Measurements from ENCODE around the gene CCDC32.

Gene CCDC32

GRCh38 chr15:40545457-40545856, 19.4 kb downstream of the CCDC32 start:
- no peak for TF ChIP-seq CTCF (IDR thresholded peaks at IDR 0.05)

- no peak for TF ChIP-seq CTCF (IDR thresholded peaks at IDR 0.05)
Observed at GRCh38 chr15:40543631-40544294, 21.1 kb downstream of the CCDC32 start.

GRCh38 chr15:40543082-40543481, 21.8 kb downstream of the CCDC32 start:
- no peak for TF ChIP-seq CTCF (IDR thresholded peaks at IDR 0.05)

GRCh38 chr15:40538976-40539375, 25.9 kb downstream of the CCDC32 start:
- no peak for TF ChIP-seq CTCF (IDR thresholded peaks at IDR 0.05)

- no peak for TF ChIP-seq CTCF (IDR thresholded peaks at IDR 0.05)
Observed at GRCh38 chr15:40536501-40536900, 28.3 kb downstream of the CCDC32 start.

- no peak for TF ChIP-seq CTCF (IDR thresholded peaks at IDR 0.05)
Observed at GRCh38 chr15:40534371-40534770, 30.5 kb downstream of the CCDC32 start.

GRCh38 chr15:40533763-40534364, 31.0 kb downstream of the CCDC32 start:
- TF ChIP-seq CTCF (IDR thresholded peaks at IDR 0.05) = no peak
